Frontal cortex (tissue), 4 donors: ENCODE measurements around the gene SNX4. TPM values are rescaled to one million over a fixed set of nuclear protein-coding genes. Genes with fewer than 3 reads are reported as not detected.
A peak's percentile ranks its signal among the peaks of the same experiment; 100 is the strongest.
"Not testable (repeated sequence)": the region's sequence is repeated elsewhere in the genome, so short reads cannot be mapped to it uniquely, and the experiment has no call there.

ENCODE experiments used
- DNase-seq, 2 donors: peaks; one replicate each; pipeline ENCODE4 v3.0.0; 2012; ENCODE audit warnings: low spot score in 2 of 2
- FAIRE-seq: peaks from 2 replicates; lab custom pipeline; 2012; peaks lifted over from hg19 to GRCh38; lab: Jason Lieb, UNC
- total RNA-seq: library from RNA; depleted of rRNA; stranded (reverse); fragments of >200 nt; gene quantifications from one replicate; pipeline ENCODE4 v1.2.3, GENCODE V29; 2014
- donor health status: control.
- donor health status: control.
- donor health status: control.

Gene SNX4
- total RNA-seq: 106 TPM

- DNase-seq (peak; percentile 78 to 79), FAIRE-seq (no peak)
These were observed at the start of gene SNX4 for GRCh38 chr3:125519678-125520562. SNX4 (minus strand) TSS chr3:125520202; CDS start chr3:125520172, 30 bp downstream.

DNA sequence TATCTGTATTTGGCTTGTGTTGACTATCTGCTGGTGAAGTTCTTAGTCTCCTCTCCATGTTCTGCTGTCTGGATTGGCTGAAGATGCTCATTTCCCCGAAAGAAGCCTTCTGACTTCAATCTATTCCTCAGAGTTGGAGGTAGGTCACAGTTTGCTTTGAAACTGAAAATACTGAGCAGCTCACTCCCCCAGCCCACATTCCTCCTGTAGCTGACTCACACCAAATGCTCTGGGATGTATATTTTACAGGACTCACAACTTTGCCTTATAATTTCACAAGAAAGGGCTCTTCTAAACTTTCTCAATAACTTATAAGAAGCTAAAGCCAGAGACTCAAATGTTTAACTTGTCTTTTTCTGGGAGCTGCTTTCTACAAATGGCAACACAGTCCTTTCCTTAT, 36.3 kb upstream of the SNX4 start:
- FAIRE-seq (no peak), DNase-seq (no peak)

GRCh38 chr3:125552401-125552800, 32.4 kb upstream of the SNX4 start:
- DNase-seq (no peak), FAIRE-seq (no peak)

GRCh38 chr3:125528920-125529319, 8.9 kb upstream of the SNX4 start:
- FAIRE-seq (no peak), DNase-seq (no peak)

DNA sequence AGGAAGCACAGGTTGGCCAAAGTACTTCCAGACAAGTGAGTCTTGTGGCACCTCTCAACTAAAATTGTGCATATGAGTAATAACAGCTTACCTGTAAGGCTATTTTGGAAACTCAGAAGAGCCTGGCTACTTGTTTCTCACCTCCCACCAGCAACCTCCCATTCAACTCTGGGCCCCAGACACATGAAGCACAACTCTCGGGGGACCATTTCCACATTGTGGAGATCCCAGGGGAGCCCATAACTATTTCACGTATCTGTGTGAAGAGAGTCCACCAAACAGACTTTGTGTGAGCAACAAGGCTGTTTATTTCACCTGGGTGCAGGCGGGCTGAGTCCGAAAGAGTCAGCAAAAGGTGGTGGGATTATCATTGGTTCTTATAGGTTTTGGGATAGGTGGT, 5.2 kb upstream of the SNX4 start:
- DNase-seq (no peak), FAIRE-seq (no peak)

DNA sequence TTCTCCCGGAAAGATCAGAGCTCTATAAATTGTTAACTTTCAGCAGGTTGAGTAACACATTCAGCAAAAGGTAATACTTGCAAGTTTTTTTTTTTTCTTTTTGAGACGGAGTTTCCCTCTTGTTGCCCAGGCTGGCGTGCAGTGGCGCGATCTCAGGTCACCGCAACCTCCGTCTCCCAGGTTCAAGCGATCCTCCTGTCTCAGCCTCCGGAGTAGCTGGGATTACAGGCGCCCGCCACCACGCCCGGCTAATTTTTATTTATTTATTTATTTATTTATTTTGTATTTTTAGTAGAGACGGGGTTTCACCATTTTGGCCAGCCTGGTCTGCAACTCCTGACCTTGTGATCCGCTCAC, 539 bp upstream of the SNX4 start:
- FAIRE-seq, DNase-seq: not testable (repeated sequence)

DNA sequence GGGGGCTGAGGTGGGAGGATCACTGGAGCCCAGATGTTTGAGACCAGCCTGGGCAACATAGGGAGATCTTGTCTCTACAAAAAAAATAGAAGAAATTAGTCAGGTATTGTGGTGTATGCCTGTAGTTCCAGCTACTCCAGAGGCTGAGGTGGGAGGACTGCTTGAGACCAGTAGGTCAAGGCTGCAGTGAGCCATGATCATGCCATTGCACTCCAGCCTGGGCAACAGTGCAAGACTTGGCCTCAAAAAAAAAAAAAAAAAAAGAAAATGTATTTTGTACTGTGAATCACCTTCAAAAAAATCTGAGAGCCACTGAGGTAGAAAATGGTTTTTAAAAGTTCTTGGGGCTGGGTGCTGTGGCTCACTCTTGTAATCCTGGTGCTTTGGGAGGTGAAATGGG, 4.6 kb downstream of the SNX4 start:
- FAIRE-seq: no peak

GRCh38 chr3:125513490-125514115, 6.4 kb downstream of the SNX4 start:
- DNase-seq (no peak), FAIRE-seq (no peak)

More for the DNA sequence above, 4.6 kb downstream of the SNX4 start:
- no peak for DNase-seq

GRCh38 chr3:125512135-125512920, 7.7 kb downstream of the SNX4 start:
- FAIRE-seq: no peak
- DNase-seq: no peak

DNA sequence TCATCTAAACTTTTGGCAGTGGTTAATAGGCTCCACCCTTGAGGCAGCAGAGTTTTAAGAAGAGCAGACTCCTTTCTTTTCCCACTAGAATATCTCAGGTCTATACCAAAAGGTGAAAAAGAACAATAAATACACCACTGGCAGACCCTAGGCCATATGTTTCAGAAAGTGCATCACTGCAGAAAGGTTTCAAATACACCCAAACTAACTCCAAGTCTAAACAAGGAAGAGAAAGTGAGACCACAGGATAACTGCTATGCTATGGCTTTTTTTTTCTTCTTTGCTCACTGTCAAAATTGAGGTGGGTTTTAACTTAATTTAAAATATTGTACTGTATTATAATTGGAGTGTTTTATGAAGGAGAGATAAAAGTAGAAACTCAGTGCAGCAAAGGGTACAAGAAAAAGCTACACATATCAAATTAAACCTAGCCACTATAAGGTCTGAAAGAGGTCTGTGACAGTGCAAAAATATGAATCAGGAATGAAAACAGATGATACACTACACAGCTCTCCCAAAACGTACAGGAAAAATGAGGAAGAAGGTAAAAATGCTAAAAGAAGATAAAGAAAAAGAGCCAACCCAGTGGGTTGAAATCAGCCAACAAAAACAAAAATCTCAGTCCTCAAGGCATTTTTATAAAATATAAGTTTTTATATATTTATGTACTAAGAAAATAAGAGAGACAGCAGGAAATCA, 8.4 kb downstream of the SNX4 start:
- FAIRE-seq: no peak
- DNase-seq: no peak

- FAIRE-seq (no peak), DNase-seq (no peak)
These were observed 12.9 kb downstream of the SNX4 start for GRCh38 chr3:125507128-125507527.

GRCh38 chr3:125498630-125499029, 21.4 kb downstream of the SNX4 start:
- FAIRE-seq (no peak), DNase-seq (no peak)

DNA sequence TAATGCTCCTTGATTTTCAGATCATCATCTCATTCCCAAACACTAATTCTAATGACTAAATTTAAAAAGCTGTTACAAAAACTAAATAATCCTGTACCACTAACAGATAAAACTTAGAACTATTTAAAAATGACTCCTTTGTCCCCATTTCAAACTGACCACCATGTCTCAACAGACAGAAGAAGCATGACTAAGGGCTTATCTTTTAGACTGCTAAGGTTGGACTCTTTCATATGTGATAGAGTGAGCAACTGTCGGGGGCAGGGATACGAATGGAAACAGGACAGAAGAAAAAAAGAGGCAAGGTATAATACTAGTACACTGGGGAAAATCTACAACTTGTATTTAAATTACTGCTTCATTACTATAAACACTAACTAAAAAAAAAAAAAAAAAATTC, 23.3 kb downstream of the SNX4 start:
- FAIRE-seq: no peak
- no peak for DNase-seq

- no peak for DNase-seq
- no peak for FAIRE-seq
These were observed 37.6 kb downstream of the SNX4 start for GRCh38 chr3:125482406-125482805.

GRCh38 chr3:125481786-125482185, 38.2 kb downstream of the SNX4 start:
- DNase-seq (no peak), FAIRE-seq (no peak)

DNA sequence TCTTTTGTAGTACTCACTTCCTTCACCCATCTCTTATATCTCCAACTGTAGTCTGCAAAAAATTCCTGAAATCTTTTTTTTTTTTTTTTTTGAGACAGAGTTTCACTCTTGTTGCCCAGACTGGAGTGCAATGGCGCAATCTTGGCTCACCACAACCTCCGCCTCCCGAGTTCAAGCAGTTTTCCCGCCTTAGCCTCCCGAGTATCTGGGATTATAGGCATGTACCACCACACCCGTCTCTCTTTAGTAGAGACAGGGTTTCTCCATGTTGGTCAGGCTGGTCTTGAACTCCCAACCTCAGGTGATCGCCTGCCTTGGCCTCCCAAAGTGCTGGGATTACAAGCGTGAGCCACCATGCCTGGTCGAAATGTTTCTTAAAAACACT, 38.6 kb downstream of the SNX4 start:
- DNase-seq, FAIRE-seq: not testable (repeated sequence)

GRCh38 chr3:125480656-125481374, 39.2 kb downstream of the SNX4 start:
- no peak for DNase-seq
- FAIRE-seq: no peak

DNA sequence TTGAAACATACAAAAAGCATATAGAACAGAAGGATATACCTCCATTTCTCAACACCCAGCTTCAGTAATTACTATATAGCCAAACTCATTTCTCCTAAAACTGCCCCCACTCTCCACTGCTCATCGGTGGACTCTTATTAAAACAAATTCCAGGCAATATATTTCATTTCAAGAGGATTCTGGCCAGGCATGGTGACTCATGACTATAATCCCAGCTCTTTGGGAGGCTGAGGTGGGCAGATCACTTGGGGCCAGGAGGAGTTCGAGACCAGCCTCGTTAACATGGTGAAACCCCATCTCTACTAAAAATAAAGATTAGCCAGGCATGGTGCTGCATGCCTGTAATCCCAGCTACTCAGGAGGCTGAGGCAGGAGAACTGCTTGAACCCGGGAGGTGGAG, 40.9 kb downstream of the SNX4 start:
- FAIRE-seq (no peak), DNase-seq (no peak)

GRCh38 chr3:125478326-125478725, 41.7 kb downstream of the SNX4 start:
- FAIRE-seq (no peak), DNase-seq (no peak)
